LNCaP clone FGC (cell line): ENCODE measurements around the gene SYNPO2.

Source experiments
- DNase-seq: peaks from one replicate; pipeline ENCODE4 v3.0.0-alpha.2; 2011; ENCODE audit warnings: low read depth
- H3K4me3 ChIP-seq: 2 replicates; pipeline ENCODE4 v1.5.1; 2011; ENCODE audit warnings: mild to moderate bottlenecking, low read depth, low read length, control low read depth
- CTCF ChIP-seq: IDR thresholded peaks from 2 replicates; pipeline ENCODE4 v1.5.1; 2012; ENCODE audit warnings: mild to moderate bottlenecking; ENCODE audit not compliant: control insufficient read depth, insufficient read depth; ENCODE audit errors: extremely low read depth

The SYNPO2 gene

GRCh38 chr4:118987959-118988634 lies 99.4 kb downstream of the SYNPO2 start:
- no peak overlapping the region for H3K4me3 ChIP-seq
- TF ChIP-seq CTCF, result no peak
- no peak for DNase-seq

GRCh38 chr4:118988635-118988972 lies 100.0 kb downstream of the SYNPO2 start:
- no peak for DNase-seq
- no peak overlapping the region for H3K4me3 ChIP-seq
- TF ChIP-seq CTCF, result no peak

- no peak for TF ChIP-seq CTCF
- DNase-seq, result no peak
- H3K4me3 ChIP-seq, result no peak overlapping the region
Observed at GRCh38 chr4:118989098-118990080, 100.7 kb downstream of the SYNPO2 start.

- no peak for TF ChIP-seq CTCF
- no peak overlapping the region for H3K4me3 ChIP-seq
- DNase-seq, result no peak
Observed at GRCh38 chr4:118991686-118992085, 103.0 kb downstream of the SYNPO2 start.

GRCh38 chr4:118992149-118992548 lies 103.5 kb downstream of the SYNPO2 start:
- H3K4me3 ChIP-seq, result no peak overlapping the region
- no peak for DNase-seq
- TF ChIP-seq CTCF, result no peak

- no peak for DNase-seq
- no peak for TF ChIP-seq CTCF
- H3K4me3 ChIP-seq, result no peak overlapping the region
Observed at GRCh38 chr4:118993333-118993732, 104.7 kb downstream of the SYNPO2 start.
